ENCODE measurements around the gene TRIO. TPM values are rescaled to one million over a fixed set of nuclear protein-coding genes. Genes with fewer than 3 reads are reported as not detected.
"Not testable (repeated sequence)": the region's sequence is repeated elsewhere in the genome, so short reads cannot be mapped to it uniquely, and the experiment has no call there.

Gene TRIO
- polyA plus RNA-seq, 4 donors: 92.8 to 122 (median 116) TPM

- no peak for DNase-seq (ENCODE audit: low read depth in 4 of 4, low spot score in 2 of 4)
These were observed 408.9 kb downstream of the TRIO start for GRCh38 chr5:14552017-14552416.

- not testable (repeated sequence) for DNase-seq (ENCODE audit: low read depth in 4 of 4, low spot score in 2 of 4)
These were observed 411.1 kb downstream of the TRIO start for GRCh38 chr5:14554288-14554687.

- no peak for DNase-seq (ENCODE audit: low read depth in 4 of 4, low spot score in 2 of 4)
These were observed 412.9 kb downstream of the TRIO start for GRCh38 chr5:14556015-14556414.

- DNase-seq (ENCODE audit: low read depth in 4 of 4, low spot score in 2 of 4): peak in 1 of 4 donors; percentile 13
These were observed 414.1 kb downstream of the TRIO start for GRCh38 chr5:14557203-14557770.

- DNase-seq (ENCODE audit: low read depth in 4 of 4, low spot score in 2 of 4): no peak
These were observed 414.8 kb downstream of the TRIO start for GRCh38 chr5:14557791-14558415.

Other genes starting within 250 kb of the TRIO start
- gene DNAH5, start 198.7 kb upstream of the TRIO start, polyA plus RNA-seq (ENCODE audit: insufficient read length in 4 of 4): 1 to 10 TPM; 2.4 to 3.4 (median 2.7) TPM